Measurements from ENCODE around the gene KMO. TPM values are rescaled to one million over a fixed set of nuclear protein-coding genes. Genes with fewer than 3 reads are reported as not detected.
A peak's percentile ranks its signal among the peaks of the same experiment; 100 is the strongest.

Gene KMO
- total and polyA plus RNA-seq, 7 donors: 0.27 to 5.4 (median 1.8) TPM

DNA sequence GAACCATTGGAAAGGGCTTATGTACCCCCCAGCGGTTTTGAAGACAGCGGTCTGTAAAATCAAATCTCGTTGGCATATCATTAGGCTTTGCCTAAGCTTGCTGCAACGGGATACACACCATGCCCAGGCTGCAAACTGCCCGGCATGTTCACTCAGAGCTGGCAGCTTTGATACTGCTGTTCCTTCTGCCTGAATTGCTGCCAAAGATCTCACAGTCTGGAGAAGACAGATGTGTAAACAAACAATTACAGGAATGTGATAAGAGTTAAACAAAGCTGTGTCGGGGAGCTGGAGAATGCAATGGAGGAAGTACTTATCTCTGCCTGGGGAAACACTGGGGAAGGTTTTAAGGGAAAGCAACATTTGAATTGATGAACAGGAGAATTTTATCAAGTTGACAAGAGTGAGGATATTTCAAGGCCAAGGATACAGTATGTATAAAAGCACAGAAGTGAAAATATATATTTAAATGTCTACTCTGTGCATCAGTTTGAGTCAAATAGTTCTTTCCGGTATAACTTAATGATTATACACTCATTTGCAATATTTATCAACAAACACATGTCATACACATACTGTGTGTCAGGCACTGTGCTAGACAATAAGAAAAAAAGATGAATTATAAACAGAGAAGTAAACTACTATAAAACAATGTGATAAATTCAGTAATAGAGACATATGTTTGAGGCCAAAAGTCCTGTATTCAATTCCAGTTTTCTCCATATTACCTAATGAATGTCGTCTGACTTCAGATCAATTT, 78.1 kb downstream of the KMO start:
- no peak for DNase-seq
- Histone ChIP-seq H3K27ac (no peak overlapping the region), H3K4me1 (peaks cover 0 to 5% (median 0%) of the 10 kb centered on the region in 4 donors), H3K36me3 (no peaks in the 10 kb centered on the region), H3K27me3 (no peaks in the 10 kb centered on the region), H3K4me3 (no peak overlapping the region), H3K9me3 (no peaks in the 10 kb centered on the region)
- intact Hi-C loops (cut with DNase I): loop anchor here (5.0 kb wide), 1 partner anchor 237 kb away; the partner anchor contains the start of gene EXO1
- 13 to 51% methylated on average over 8 of the region's 8 CpGs for WGBS, 2 donors
- TF ChIP-seq, protein P1, sequence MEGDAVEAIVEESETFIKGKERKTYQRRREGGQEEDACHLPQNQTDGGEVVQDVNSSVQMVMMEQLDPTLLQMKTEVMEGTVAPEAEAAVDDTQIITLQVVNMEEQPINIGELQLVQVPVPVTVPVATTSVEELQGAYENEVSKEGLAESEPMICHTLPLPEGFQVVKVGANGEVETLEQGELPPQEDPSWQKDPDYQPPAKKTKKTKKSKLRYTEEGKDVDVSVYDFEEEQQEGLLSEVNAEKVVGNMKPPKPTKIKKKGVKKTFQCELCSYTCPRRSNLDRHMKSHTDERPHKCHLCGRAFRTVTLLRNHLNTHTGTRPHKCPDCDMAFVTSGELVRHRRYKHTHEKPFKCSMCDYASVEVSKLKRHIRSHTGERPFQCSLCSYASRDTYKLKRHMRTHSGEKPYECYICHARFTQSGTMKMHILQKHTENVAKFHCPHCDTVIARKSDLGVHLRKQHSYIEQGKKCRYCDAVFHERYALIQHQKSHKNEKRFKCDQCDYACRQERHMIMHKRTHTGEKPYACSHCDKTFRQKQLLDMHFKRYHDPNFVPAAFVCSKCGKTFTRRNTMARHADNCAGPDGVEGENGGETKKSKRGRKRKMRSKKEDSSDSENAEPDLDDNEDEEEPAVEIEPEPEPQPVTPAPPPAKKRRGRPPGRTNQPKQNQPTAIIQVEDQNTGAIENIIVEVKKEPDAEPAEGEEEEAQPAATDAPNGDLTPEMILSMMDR (IDR thresholded peaks at IDR 0.05): no peak
- TF ChIP-seq POLR2AphosphoS5 (IDR thresholded peaks at IDR 0.05) (no peak), EP300 (IDR thresholded peaks at IDR 0.05) (no peak), POLR2A (IDR thresholded peaks at IDR 0.05) (no peak)

DNA sequence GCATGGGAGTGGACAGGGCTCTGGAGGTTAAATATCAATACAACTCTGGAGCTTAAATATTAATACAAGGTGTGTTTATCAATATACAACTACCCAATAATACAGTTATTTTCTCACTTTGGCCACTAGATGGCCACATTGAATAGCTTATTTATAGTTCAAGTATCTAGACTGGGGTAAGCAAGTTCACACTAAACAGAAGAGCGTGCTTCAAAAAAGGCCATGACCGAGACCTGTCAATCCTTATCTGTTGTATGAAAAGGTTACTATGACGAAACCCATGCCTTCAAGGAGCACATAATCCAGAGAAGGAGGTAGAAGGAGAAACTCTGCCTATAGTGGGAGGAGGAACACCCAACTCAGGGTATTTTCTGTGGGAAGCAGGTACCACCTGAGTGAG, 78.9 kb downstream of the KMO start:
- no peak overlapping the region for H3K4me3 ChIP-seq
- no peaks in the 10 kb centered on the region for H3K27me3 ChIP-seq
- DNase-seq: no peak
- H3K27ac ChIP-seq: no peak overlapping the region
- 3 to 24% methylated on average over 3 of the region's 3 CpGs for WGBS, 2 donors
- TF ChIP-seq POLR2AphosphoS5 (IDR thresholded peaks at IDR 0.05): no peak
- TF ChIP-seq, protein P1 (IDR thresholded peaks at IDR 0.05): peak; percentile 38 to 72 (median 63)
- TF ChIP-seq EP300 (IDR thresholded peaks at IDR 0.05): no peak
- TF ChIP-seq POLR2A (IDR thresholded peaks at IDR 0.05): no peak
- no peaks in the 10 kb centered on the region for H3K36me3 ChIP-seq
- H3K9me3 ChIP-seq: no peaks in the 10 kb centered on the region
- peaks cover 0 to 5% (median 0%) of the 10 kb centered on the region in 4 donors for H3K4me1 ChIP-seq
- intact Hi-C loops (cut with DNase I): loop anchor here (5.0 kb wide), 1 partner anchor 236 kb away; the partner anchor contains the start of gene EXO1

- no peak for DNase-seq
- no peaks in the 10 kb centered on the region for H3K9me3 ChIP-seq
- no peak overlapping the region for H3K4me3 ChIP-seq
- no peak overlapping the region for H3K27ac ChIP-seq
- H3K27me3 ChIP-seq: no peaks in the 10 kb centered on the region
- intact Hi-C loops (cut with DNase I): loop anchor here (5.0 kb wide), 1 partner anchor 236 kb away; the partner anchor contains the start of gene EXO1
- H3K36me3 ChIP-seq: no peaks in the 10 kb centered on the region
- 79 to 83% methylated on average over 1 of the region's 1 CpG for WGBS, 2 donors
- peaks cover 0 to 5% (median 0%) of the 10 kb centered on the region in 4 donors for H3K4me1 ChIP-seq
- TF ChIP-seq POLR2A (IDR thresholded peaks at IDR 0.05): no peak
- TF ChIP-seq, protein P1 (IDR thresholded peaks at IDR 0.05): no peak
- no peak for TF ChIP-seq POLR2AphosphoS5 (IDR thresholded peaks at IDR 0.05)
- TF ChIP-seq EP300 (IDR thresholded peaks at IDR 0.05): no peak
Measured at GRCh38 chr1:241611736-241612135, 79.6 kb downstream of the KMO start.

DNA sequence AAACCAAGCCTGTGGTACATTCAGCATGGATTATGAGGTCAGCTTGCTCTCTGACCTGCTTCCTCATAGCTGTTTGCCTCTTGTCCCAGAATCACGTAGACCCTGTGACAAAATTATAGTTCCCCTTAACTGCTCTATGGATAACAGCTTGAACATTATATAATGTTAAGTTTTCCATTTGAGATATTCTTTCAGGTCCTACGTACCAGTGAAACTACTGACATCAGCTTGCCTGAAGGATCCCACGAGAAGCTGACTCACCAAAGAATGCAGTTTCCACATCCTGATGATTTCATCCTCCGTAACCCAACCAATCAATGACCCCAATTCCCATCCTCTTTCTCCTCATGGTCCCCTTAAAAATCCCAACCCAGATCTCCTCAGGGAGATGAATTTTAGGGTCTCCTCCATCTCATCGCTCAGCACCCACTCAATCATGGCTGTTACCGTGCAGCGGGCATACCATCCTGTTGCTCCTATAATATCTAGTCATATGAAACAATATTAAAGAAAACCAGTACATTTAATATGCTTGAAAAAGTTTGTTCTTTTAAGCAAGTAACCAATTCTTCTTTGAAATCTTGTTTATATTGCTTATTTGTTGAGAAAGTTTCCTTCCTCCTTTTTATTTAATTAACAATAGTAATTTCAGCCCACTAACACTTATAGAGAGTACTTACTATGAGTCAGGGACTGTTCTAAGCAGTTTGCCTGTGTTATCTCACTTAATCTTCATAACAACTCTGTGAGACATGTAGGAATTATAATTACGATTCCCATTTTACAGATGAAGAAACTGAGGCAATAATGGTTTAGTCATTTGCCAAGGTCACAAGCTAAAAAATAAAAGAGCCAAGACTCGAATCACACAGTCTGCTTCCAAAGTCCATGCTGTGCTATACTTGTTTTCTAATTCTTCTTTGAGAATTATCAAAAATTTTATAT, 80.6 kb downstream of the KMO start:
- no peaks in the 10 kb centered on the region for H3K36me3 ChIP-seq

More for the DNA sequence above, 80.6 kb downstream of the KMO start:
- H3K27ac ChIP-seq: no peak overlapping the region
- WGBS, 2 donors: 83 to 84% methylated on average over 9 of the region's 9 CpGs
- peaks cover 0 to 5% (median 0%) of the 10 kb centered on the region in 4 donors for H3K4me1 ChIP-seq
- no peaks in the 10 kb centered on the region for H3K9me3 ChIP-seq
- intact Hi-C loops (cut with DNase I): loop anchor here (5.0 kb wide), 1 partner anchor 234 kb away; the partner anchor contains the start of gene EXO1
- no peak for DNase-seq
- H3K4me3 ChIP-seq: no peak overlapping the region
- no peak for TF ChIP-seq EP300 (IDR thresholded peaks at IDR 0.05)
- no peaks in the 10 kb centered on the region for H3K27me3 ChIP-seq
